Measurements from ENCODE around the gene SH2B2. TPM values are rescaled to one million over a fixed set of nuclear protein-coding genes. Genes with fewer than 3 reads are reported as not detected.

The SH2B2 gene
- total RNA-seq: under 1 TPM; 0.16 to 0.52 TPM

DNA sequence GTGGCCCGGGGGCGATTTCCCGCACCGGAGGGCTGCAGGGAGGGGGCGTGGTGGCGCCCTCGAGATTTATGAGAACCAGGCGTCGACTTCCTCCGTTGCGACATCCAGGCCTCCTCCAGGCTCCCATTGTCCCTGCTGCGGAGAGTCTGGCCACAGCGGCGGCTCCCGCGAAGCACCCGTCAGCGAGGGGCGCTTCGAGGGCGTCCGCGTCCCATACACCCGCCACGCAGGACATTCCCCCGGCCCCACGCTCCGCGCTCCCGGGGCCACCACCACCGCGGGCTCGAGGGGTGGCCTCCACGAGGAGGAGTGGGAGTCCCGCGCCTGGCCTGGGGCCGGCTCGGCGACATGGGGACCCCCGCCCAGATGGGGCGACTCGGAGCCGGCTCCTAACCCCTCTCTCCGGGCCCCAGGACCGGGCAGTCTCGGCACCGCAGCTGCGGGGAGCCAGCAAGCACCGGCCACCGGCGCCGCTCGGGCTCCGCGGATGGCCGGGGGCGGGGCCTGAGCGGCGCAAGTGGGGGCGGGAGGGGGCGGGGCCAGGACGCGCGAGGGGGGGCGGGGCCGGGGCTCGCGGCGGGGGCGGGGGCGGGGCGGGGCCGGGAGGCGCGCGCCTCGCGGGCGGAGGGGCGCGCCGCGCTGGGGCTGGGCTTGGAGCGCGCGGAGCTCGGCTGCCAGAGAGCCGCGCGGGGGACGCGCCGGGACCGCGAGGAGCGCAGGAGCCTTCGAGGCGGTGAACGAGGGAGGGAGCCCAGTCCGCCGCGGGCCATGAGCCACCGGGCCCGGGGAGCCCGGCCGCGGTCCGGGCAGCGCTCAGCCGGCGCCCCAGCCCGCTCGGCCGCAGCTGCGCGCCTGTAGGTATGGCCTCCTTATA, at the start of gene SH2B2:
TSS of gene SH2B2 (plus strand) at position 632 of the 874 bp plus-strand sequence. CDS start 13,683 bp downstream, outside the sequence.
- ATAC-seq: peak; percentile 68
- peaks cover 23% of the 10 kb centered on the region for H3K27me3 Mint-ChIP-seq (ENCODE audit: low read depth)
- ChIA-PET CTCF (no interaction called here), POLR2A (interaction anchor here (0.6 kb wide), 1 partner anchor 77 kb away, joined by 3 read pairs; no protein-coding TSS in a partner anchor)
- no peaks in the 10 kb centered on the region for H3K9me3 Mint-ChIP-seq (ENCODE audit: insufficient read depth)
- peak; percentile 30 for DNase-seq
- no peaks in the 10 kb centered on the region for H3K36me3 Mint-ChIP-seq (ENCODE audit: low read depth)
- H3K4me1 Mint-ChIP-seq (ENCODE audit: low read depth): peaks cover 25% of the 10 kb centered on the region
- H3K4me3 Mint-ChIP-seq: peak within 1 kb of the TSS; percentile 46
- no peak within 1 kb of the TSS for H3K27ac Mint-ChIP-seq

DNA sequence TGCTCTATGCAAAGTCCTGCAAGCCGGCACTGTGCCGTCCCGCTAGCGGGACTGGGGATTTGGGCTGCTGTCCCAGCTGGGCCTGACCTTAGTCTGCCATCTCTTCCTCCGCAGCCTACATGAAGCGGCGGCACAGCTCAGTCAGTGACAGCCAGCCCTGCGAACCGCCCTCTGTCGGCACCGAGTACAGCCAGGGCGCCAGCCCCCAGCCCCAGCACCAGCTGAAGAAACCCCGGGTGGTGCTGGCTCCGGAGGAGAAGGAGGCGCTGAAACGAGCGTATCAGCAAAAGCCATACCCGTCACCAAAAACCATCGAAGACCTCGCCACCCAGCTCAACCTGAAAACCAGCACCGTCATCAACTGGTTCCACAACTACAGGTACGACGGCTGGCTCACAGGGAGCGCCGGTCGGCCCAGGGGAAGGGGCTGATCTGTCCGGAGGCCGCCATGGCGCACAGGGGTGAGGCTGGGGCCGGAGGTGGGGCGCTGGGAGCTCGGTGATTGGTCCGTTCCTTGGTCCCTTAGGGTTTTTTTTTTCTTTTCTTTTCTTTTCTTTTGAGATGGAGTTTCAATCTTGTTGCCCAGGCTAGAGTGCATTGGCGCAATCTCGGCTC, 47.4 kb upstream of the SH2B2 start:
- ATAC-seq (no peak), DNase-seq (no peak)
- POLR2A ChIA-PET: no interaction called here
- no peaks in the 10 kb centered on the region for H3K36me3 Mint-ChIP-seq (ENCODE audit: low read depth)
- H3K27me3 Mint-ChIP-seq (ENCODE audit: low read depth): no peaks in the 10 kb centered on the region
- no peaks in the 10 kb centered on the region for H3K4me1 Mint-ChIP-seq (ENCODE audit: low read depth)
- CTCF ChIA-PET: no interaction called here
- no peak overlapping the region for H3K4me3 Mint-ChIP-seq
- H3K27ac Mint-ChIP-seq: no peak overlapping the region
- H3K9me3 Mint-ChIP-seq (ENCODE audit: insufficient read depth): no peaks in the 10 kb centered on the region

- Mint-ChIP-seq H3K27me3 (ENCODE audit: low read depth) (no peaks in the 10 kb centered on the region), H3K9me3 (ENCODE audit: insufficient read depth) (no peaks in the 10 kb centered on the region), H3K4me1 (ENCODE audit: low read depth) (no peaks in the 10 kb centered on the region), H3K27ac (no peak overlapping the region), H3K36me3 (ENCODE audit: low read depth) (no peaks in the 10 kb centered on the region), H3K4me3 (no peak overlapping the region)
- CTCF ChIA-PET: no interaction called here
- DNase-seq: no peak
- no peak for ATAC-seq
- POLR2A ChIA-PET: no interaction called here
Measured at GRCh38 chr7:102241431-102241830, 45.2 kb upstream of the SH2B2 start.

- Mint-ChIP-seq H3K9me3 (ENCODE audit: insufficient read depth) (no peaks in the 10 kb centered on the region), H3K4me3 (no peak overlapping the region), H3K27me3 (ENCODE audit: low read depth) (no peaks in the 10 kb centered on the region), H3K27ac (no peak overlapping the region), H3K36me3 (ENCODE audit: low read depth) (no peaks in the 10 kb centered on the region), H3K4me1 (ENCODE audit: low read depth) (no peaks in the 10 kb centered on the region)
- ATAC-seq: no peak
- CTCF ChIA-PET: no interaction called here
- POLR2A ChIA-PET: interaction anchor here (0.6 kb wide), 1 partner anchor 206 kb away, joined by 3 read pairs; no protein-coding TSS in a partner anchor
- no peak for DNase-seq
Measured at GRCh38 chr7:102244601-102245000, 42.1 kb upstream of the SH2B2 start.

- H3K4me3 Mint-ChIP-seq: no peak overlapping the region
- POLR2A ChIA-PET: no interaction called here
- H3K36me3 Mint-ChIP-seq (ENCODE audit: low read depth): no peaks in the 10 kb centered on the region
- H3K27ac Mint-ChIP-seq: no peak overlapping the region
- ATAC-seq (no peak), DNase-seq (no peak)
- CTCF ChIA-PET: no interaction called here
- H3K27me3 Mint-ChIP-seq (ENCODE audit: low read depth): no peaks in the 10 kb centered on the region
- no peaks in the 10 kb centered on the region for H3K4me1 Mint-ChIP-seq (ENCODE audit: low read depth)
- no peaks in the 10 kb centered on the region for H3K9me3 Mint-ChIP-seq (ENCODE audit: insufficient read depth)
Measured at GRCh38 chr7:102248081-102248455, 38.6 kb upstream of the SH2B2 start.

- ChIA-PET POLR2A (no interaction called here), CTCF (no interaction called here)
- no peaks in the 10 kb centered on the region for H3K4me1 Mint-ChIP-seq (ENCODE audit: low read depth)
- H3K9me3 Mint-ChIP-seq (ENCODE audit: insufficient read depth): no peaks in the 10 kb centered on the region
- H3K27ac Mint-ChIP-seq: no peak overlapping the region
- H3K4me3 Mint-ChIP-seq: no peak overlapping the region
- no peaks in the 10 kb centered on the region for H3K36me3 Mint-ChIP-seq (ENCODE audit: low read depth)
- DNase-seq: no peak
- no peaks in the 10 kb centered on the region for H3K27me3 Mint-ChIP-seq (ENCODE audit: low read depth)
- no peak for ATAC-seq
Measured at GRCh38 chr7:102248456-102249395, 37.9 kb upstream of the SH2B2 start.

DNA sequence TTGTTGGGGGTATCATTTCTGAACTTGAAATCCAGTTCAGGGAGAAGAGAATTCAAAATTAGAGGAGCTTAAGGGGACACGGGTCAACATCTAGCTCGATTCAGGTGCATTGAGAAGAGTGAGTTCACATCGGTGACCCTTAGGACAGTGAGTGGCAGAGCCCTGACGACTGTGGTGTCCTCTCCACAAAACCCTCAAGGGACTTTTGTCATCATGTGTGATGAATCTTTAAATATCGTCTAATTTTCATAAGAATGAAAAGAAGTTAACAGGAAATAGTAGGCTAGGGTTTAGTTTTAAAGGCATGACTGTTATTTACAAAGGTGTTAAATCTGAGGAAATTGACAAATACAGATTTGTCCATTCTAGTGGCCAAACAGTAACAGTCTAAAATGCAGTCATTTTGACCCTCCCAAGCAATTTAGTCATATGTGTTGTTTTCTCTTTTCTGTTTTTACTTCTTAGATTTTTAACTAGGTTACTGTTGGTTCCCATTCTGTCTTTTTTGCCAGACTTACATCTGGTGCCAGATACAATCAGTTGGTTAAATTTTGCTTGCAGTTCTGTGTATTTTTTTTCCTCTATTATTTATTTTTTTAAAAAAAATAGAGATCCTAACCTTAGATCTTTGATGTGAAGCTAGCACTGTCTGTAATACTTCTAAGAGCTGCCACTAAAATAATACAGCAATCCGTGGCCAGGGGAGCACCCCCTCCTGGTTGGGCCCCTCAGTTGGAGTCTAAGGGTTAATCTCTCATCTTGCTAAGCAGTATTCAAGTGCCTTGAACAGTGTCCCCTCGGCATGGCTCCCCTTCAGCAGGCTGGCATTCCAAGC, 34.9 kb upstream of the SH2B2 start:
- no peaks in the 10 kb centered on the region for H3K36me3 Mint-ChIP-seq (ENCODE audit: low read depth)
- POLR2A ChIA-PET: no interaction called here
- no peak for ATAC-seq

DNA sequence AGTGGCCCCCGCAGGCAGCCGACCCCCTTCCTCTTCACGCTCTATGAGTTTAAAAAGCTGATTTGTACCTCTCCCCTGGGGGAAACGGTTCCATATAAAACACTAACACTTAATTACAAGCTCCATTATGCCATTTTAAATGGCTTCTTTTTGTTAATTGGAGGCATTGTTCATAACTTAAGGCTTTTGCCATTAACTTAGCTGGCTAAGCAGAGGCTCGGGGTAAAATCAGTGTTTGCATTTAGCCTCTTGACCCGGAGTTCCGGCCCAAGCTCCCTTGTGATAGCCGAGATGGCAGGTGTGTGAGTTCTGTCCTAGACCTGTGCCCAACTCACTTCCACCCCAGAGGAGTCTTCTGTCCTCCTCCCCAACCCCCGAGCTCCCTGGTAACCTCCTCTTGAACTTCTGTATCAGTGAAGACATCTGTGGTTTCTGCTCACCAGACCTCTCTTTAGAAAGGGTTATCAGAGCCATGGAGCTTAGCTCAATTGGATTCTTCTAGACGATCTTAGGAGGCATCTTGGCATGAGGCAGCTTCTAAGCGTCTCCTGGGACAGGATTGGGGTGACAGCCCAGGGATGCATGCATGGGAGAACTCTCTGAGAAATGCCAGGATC, 34.2 kb upstream of the SH2B2 start:
- no peak overlapping the region for H3K4me3 Mint-ChIP-seq
- ATAC-seq: no peak
- no peaks in the 10 kb centered on the region for H3K27me3 Mint-ChIP-seq (ENCODE audit: low read depth)
- H3K36me3 Mint-ChIP-seq (ENCODE audit: low read depth): no peaks in the 10 kb centered on the region
- no peaks in the 10 kb centered on the region for H3K9me3 Mint-ChIP-seq (ENCODE audit: insufficient read depth)
- ChIA-PET POLR2A (no interaction called here), CTCF (interaction anchor here (0.7 to 1.3 kb wide), 2 partner anchors 365 to 650 kb away, joined by 3 to 5 read pairs; no protein-coding TSS in a partner anchor)
- H3K4me1 Mint-ChIP-seq (ENCODE audit: low read depth): no peaks in the 10 kb centered on the region
- no peak for DNase-seq
- peak overlapping the region; percentile 4 for H3K27ac Mint-ChIP-seq

More for the DNA sequence above, 34.9 kb upstream of the SH2B2 start:
- Mint-ChIP-seq H3K4me3 (no peak overlapping the region), H3K4me1 (ENCODE audit: low read depth) (no peaks in the 10 kb centered on the region), H3K27ac (no peak overlapping the region), H3K9me3 (ENCODE audit: insufficient read depth) (no peaks in the 10 kb centered on the region), H3K27me3 (ENCODE audit: low read depth) (no peaks in the 10 kb centered on the region)
- CTCF ChIA-PET: interaction anchor here (0.7 to 1.3 kb wide), 2 partner anchors 364 to 649 kb away, joined by 3 to 5 read pairs; no protein-coding TSS in a partner anchor
- no peak for DNase-seq

GRCh38 chr7:102253066-102253972, 33.3 kb upstream of the SH2B2 start:
- Mint-ChIP-seq H3K9me3 (ENCODE audit: insufficient read depth) (no peaks in the 10 kb centered on the region), H3K4me1 (ENCODE audit: low read depth) (no peaks in the 10 kb centered on the region), H3K27ac (no peak overlapping the region), H3K4me3 (no peak overlapping the region), H3K36me3 (ENCODE audit: low read depth) (no peaks in the 10 kb centered on the region), H3K27me3 (ENCODE audit: low read depth) (no peaks in the 10 kb centered on the region)
- POLR2A ChIA-PET: no interaction called here
- CTCF ChIA-PET: interaction anchor here (1.3 kb wide), 1 partner anchor 650 kb away, joined by 5 read pairs; no protein-coding TSS in a partner anchor
- DNase-seq: no peak
- ATAC-seq: no peak

- ChIA-PET CTCF (no interaction called here), POLR2A (no interaction called here)
- no peaks in the 10 kb centered on the region for H3K36me3 Mint-ChIP-seq (ENCODE audit: low read depth)
- H3K4me1 Mint-ChIP-seq (ENCODE audit: low read depth): no peaks in the 10 kb centered on the region
- H3K4me3 Mint-ChIP-seq: no peak overlapping the region
- H3K9me3 Mint-ChIP-seq (ENCODE audit: insufficient read depth): no peaks in the 10 kb centered on the region
- no peak for DNase-seq
- no peak for ATAC-seq
- H3K27ac Mint-ChIP-seq: no peak overlapping the region
- H3K27me3 Mint-ChIP-seq (ENCODE audit: low read depth): no peaks in the 10 kb centered on the region
Measured at GRCh38 chr7:102253973-102254370, 32.7 kb upstream of the SH2B2 start.
